Gastroesophageal sphincter (tissue), 3 donors: ENCODE measurements around the gene ADGRF3.

Experiments
- POLR2A ChIP-seq, 2 donors: fragments of 450-650 bp; IDR thresholded peaks; one replicate each; pipeline ENCODE4 v1.6.1; 2017; ENCODE audit warnings: antibody characterized with exemption in 2 of 2, mild to moderate bottlenecking in 2 of 2, moderate library complexity in 1 of 2
- POLR2AphosphoS5 ChIP-seq: sonication (generic); formaldehyde crosslinking; IDR thresholded peaks from one replicate; pipeline ENCODE4 v1.6.1; 2017; ENCODE audit warnings: antibody characterized with exemption
- TF ChIP-seq, protein P1 (sequence below), 4 experiments: fragments of 200-600 bp in 2 of 4; fragments of 450-650 bp in 2 of 4; sonication (generic) in 1 of 4; IDR thresholded peaks; one replicate each; pipeline ENCODE4 v1.5.1; 2017 to 2019; ENCODE audit warnings: antibody characterized with exemption in 4 of 4, mild to moderate bottlenecking in 2 of 4, moderate library complexity in 2 of 4

- TF ChIP-seq, protein P1, sequence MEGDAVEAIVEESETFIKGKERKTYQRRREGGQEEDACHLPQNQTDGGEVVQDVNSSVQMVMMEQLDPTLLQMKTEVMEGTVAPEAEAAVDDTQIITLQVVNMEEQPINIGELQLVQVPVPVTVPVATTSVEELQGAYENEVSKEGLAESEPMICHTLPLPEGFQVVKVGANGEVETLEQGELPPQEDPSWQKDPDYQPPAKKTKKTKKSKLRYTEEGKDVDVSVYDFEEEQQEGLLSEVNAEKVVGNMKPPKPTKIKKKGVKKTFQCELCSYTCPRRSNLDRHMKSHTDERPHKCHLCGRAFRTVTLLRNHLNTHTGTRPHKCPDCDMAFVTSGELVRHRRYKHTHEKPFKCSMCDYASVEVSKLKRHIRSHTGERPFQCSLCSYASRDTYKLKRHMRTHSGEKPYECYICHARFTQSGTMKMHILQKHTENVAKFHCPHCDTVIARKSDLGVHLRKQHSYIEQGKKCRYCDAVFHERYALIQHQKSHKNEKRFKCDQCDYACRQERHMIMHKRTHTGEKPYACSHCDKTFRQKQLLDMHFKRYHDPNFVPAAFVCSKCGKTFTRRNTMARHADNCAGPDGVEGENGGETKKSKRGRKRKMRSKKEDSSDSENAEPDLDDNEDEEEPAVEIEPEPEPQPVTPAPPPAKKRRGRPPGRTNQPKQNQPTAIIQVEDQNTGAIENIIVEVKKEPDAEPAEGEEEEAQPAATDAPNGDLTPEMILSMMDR (IDR thresholded peaks at IDR 0.05) = no peak
- TF ChIP-seq POLR2AphosphoS5 (no peak), POLR2A (IDR thresholded peaks at IDR 0.05) (no peak)
Observed at GRCh38 chr2:26326514-26326913, 20.1 kb downstream of the ADGRF3 start.
